MM.1S (cell line): ENCODE results near the gene ZNF292.

Experiments used
- CTCF ChIP-seq: fragments of 300-600 bp; sonication (generic); IDR thresholded peaks from 2 replicates; pipeline ENCODE4 v1.5.1; 2016; ENCODE audit warnings: antibody characterized with exemption, low read length, mixed read lengths
- EZH2phosphoT487 ChIP-seq: fragments of 300-600 bp; sonication (generic); IDR thresholded peaks from 2 replicates; pipeline ENCODE4 v1.6.1; 2018; ENCODE audit warnings: antibody characterized with exemption, low read length

GRCh38 chr6:87164506-87164905, 9.1 kb downstream of the ZNF292 start:
- no peak for TF ChIP-seq CTCF
- TF ChIP-seq EZH2phosphoT487, result no peak
